Activated naive CD4-positive, alpha-beta T cell treated with anti-CD3 and anti-CD28 coated beads, Interleukin-2, amount 10 ng/mL, durations not matched to agents 7 days and 5 days (primary cell): Measurements from ENCODE around the gene SETBP1.

Experiments
- CTCF ChIA-PET: fragments of 350-600 bp; sonication (Branson Sonifier 250); formaldehyde crosslinking; loops from one replicate; lab custom pipeline; 2021; ENCODE audit warnings: antibody characterized with exemption; lab: Charles Lee
- DNase-seq: peaks from one replicate; pipeline ENCODE4 v3.0.0-alpha.2; 2020
- H3K27ac Mint-ChIP-seq: one replicate; pipeline ENCODE4 v1.8.0; 2021; ENCODE audit warnings: mild to moderate bottlenecking, moderate library complexity, mixed read lengths
- H3K27me3 Mint-ChIP-seq: one replicate; pipeline ENCODE4 v1.8.0; 2021; ENCODE audit warnings: mild to moderate bottlenecking, mixed read lengths
- H3K36me3 Mint-ChIP-seq: one replicate; pipeline ENCODE4 v1.8.0; 2021; ENCODE audit warnings: mixed read lengths
- H3K4me1 Mint-ChIP-seq: one replicate; pipeline ENCODE4 v1.8.0; 2021; ENCODE audit warnings: mixed read lengths
- H3K4me3 Mint-ChIP-seq: one replicate; pipeline ENCODE4 v1.8.0; 2021; ENCODE audit warnings: mild to moderate bottlenecking, moderate library complexity, mixed read lengths
- H3K9me3 Mint-ChIP-seq: one replicate; pipeline ENCODE4 v1.8.0; 2021; ENCODE audit warnings: mixed read lengths

SETBP1 gene

DNA sequence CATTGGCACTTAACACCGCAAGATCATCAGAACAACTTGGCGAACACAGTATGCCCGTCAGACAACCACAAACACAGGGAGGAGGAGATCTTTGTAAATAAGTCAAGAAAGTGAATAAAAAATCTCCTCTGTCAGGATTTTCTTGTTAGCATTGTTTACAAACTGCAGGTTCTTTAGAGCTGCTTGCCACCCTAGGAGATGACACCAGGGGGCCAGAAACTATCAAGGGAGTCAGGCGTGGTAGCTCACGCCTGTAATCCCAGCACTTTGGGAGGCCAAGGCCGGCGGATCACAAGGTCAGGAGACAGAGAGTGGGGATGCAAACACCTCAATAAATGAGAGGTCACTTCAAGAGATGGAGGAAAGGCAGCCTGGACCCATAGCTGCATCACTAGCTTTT is 428.1 kb downstream of the SETBP1 start:
- no peaks in the 10 kb centered on the region for H3K4me1 Mint-ChIP-seq
- CTCF ChIA-PET, result no interaction called here
- no peak for DNase-seq
- no peak overlapping the region for H3K4me3 Mint-ChIP-seq
- no peak overlapping the region for H3K27ac Mint-ChIP-seq
- H3K27me3 Mint-ChIP-seq, result no peaks in the 10 kb centered on the region
- no peaks in the 10 kb centered on the region for H3K9me3 Mint-ChIP-seq
- H3K36me3 Mint-ChIP-seq, result no peaks in the 10 kb centered on the region

DNA sequence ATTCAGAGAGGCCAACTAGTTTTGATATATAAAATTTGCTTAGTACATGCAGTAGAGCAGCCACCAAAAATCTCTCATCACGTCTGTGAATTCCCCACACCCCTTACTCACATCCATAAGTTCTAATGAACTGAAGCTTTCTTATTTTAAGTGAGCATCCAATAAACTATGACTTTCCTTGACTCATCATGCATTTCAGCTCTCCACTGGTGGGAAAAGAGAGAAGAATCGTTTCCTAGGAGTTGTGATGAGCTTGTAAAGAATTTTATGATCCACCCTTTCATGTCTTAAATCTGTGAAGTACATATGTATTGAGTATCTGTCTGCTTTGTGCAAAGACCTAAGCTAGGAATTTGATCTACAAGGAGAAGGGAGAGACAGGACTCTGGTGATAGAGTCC is 428.6 kb downstream of the SETBP1 start:
- CTCF ChIA-PET, result no interaction called here
- Mint-ChIP-seq H3K4me1 (no peaks in the 10 kb centered on the region), H3K36me3 (no peaks in the 10 kb centered on the region), H3K27me3 (no peaks in the 10 kb centered on the region), H3K27ac (no peak overlapping the region), H3K4me3 (no peak overlapping the region), H3K9me3 (no peaks in the 10 kb centered on the region)
- DNase-seq, result no peak

DNA sequence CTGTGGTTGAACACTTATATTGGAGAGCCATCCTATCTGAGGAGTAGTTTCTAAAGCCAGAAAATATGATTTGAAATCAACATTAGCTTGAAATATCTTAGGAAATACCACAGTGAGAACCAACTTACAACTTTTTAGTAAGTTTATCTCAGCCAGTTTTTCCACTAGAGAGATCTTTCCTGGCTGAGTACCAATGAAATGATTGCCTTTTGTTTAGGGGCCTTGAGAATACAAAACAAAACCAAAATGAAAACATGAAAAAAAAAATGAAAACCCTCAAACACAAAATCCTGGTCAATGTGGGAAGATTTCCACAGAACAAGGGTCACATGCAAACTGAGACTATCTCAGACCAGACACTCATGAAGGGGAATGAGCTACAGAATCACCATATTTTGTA is 429.0 kb downstream of the SETBP1 start:
- Mint-ChIP-seq H3K27ac (no peak overlapping the region), H3K27me3 (no peaks in the 10 kb centered on the region), H3K9me3 (no peaks in the 10 kb centered on the region), H3K36me3 (no peaks in the 10 kb centered on the region), H3K4me1 (no peaks in the 10 kb centered on the region), H3K4me3 (no peak overlapping the region)
- no peak for DNase-seq
- CTCF ChIA-PET, result no interaction called here

DNA sequence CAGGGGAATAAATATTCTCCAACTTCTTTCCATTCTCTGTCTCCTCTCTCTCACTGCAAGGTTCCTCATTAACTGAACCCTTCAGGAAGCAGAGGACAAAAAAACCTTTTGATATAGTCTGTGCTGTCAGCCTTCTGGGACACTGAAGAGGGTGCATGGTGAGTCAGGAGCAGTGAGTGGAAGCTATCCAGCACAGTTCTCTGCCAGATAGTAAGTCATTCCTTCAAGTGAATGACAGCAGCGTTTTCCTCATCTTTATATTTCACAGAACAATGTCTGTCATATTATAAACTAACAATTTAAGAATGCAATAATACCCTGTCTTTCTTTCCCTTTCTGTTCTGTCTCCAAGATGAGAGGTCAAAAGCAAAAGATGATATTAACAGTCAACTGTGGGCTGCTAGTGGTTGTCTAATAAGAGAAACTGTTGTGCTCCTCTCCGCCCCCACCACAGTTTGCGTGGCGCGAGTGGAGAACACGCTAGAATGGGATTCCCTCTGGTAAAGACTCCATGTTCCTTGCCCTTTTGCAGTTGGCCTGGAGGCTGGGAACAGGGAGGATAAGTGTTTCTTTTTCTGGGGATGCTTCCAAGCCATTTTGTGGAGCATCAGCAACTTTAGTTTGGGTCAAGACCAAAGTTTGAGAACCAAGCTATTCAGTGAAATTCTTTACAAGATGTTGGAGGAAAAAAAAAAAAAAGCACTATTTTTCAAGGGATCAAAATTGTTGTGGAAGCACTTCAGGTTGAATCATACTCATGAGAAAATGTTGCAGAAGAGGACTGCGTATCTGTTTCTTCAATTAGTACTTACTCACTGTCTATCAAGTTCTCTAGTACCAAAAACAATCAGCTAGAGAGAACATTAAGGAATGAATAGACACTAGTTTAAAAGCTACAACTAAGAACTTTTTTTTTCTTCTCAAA is 430.2 kb downstream of the SETBP1 start:
- CTCF ChIA-PET, result no interaction called here
- no peaks in the 10 kb centered on the region for H3K36me3 Mint-ChIP-seq
- no peak for DNase-seq
- no peak overlapping the region for H3K27ac Mint-ChIP-seq
- H3K4me3 Mint-ChIP-seq, result no peak overlapping the region
- no peaks in the 10 kb centered on the region for H3K9me3 Mint-ChIP-seq
- H3K27me3 Mint-ChIP-seq, result no peaks in the 10 kb centered on the region
- no peaks in the 10 kb centered on the region for H3K4me1 Mint-ChIP-seq

DNA sequence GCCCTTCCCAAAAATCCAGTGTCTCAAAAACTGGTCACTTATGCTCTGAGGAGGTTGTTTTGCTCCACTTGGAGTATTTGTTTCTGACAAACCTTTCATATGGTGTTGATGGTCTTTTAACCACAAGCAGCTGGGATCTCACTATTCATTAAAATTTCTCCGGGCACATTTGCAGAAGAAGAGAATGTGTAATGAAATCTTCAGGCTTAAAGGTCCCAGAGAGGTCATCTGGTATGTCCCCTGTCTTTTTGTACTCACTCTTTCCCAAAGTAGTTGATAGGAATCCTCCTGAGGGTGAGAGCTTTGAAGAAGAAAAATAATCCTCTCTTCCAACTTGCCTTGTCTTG is 430.8 kb downstream of the SETBP1 start:
- CTCF ChIA-PET, result no interaction called here
- H3K4me3 Mint-ChIP-seq, result no peak overlapping the region
- H3K36me3 Mint-ChIP-seq, result no peaks in the 10 kb centered on the region
- no peaks in the 10 kb centered on the region for H3K9me3 Mint-ChIP-seq
- H3K4me1 Mint-ChIP-seq, result no peaks in the 10 kb centered on the region
- H3K27me3 Mint-ChIP-seq, result no peaks in the 10 kb centered on the region
- DNase-seq, result no peak
- H3K27ac Mint-ChIP-seq, result no peak overlapping the region

DNA sequence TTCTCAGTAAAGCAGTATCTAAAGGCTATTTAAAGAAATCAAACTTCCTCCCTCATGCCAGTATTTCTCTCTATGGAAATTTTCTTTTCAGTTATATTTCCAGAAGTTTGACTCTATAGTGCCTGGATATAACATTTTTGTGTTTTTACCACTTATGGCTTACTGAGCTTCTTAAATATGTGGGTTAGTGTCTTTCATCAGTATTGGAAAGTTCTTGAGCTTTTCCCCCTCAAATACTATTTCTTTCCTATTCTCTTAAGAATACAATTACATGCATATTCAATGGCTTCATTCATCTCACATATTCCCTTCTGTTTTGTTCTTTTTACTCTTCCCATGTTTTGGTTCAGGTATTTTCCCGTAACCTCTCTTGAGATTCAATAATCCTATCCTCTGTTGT is 432.0 kb downstream of the SETBP1 start:
- CTCF ChIA-PET, result interaction anchor here (0.6 kb wide), 1 partner anchor 737 kb away, joined by 6 read pairs; no protein-coding TSS in a partner anchor
- no peaks in the 10 kb centered on the region for H3K9me3 Mint-ChIP-seq

DNA sequence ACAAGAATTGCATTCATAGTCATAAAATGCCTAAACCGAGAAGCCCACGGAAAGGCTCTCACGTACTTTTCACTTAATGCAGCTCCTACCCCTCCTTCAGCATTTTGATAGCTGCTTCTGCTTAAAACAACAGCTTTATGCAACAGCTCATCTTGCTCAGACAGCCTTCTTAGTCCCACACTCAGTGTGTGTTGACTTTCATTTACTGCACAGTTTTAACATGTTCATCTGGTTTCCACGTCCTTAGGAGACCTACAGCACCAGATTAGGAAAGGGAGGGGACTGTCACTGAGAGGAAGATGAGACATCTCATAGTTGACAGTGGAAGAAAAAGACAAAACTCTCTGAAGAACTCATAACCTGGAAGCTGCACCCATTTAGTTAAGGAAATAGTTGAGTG is 435.4 kb downstream of the SETBP1 start:
- CTCF ChIA-PET, result no interaction called here
- Mint-ChIP-seq H3K36me3 (no peaks in the 10 kb centered on the region), H3K9me3 (no peaks in the 10 kb centered on the region), H3K27me3 (no peaks in the 10 kb centered on the region), H3K4me3 (no peak overlapping the region), H3K27ac (no peak overlapping the region), H3K4me1 (no peaks in the 10 kb centered on the region)
- no peak for DNase-seq

More for the DNA sequence above, 432.0 kb downstream of the SETBP1 start:
- Mint-ChIP-seq H3K4me1 (no peaks in the 10 kb centered on the region), H3K36me3 (no peaks in the 10 kb centered on the region), H3K27ac (no peak overlapping the region), H3K27me3 (no peaks in the 10 kb centered on the region), H3K4me3 (no peak overlapping the region)
- DNase-seq, result no peak
